GM12864 (cell line): ENCODE results near the gene MAGEA1.

Experiments
- DNase-seq: peaks from one replicate; pipeline ENCODE4 v3.0.0-alpha.2; 2011; ENCODE audit warnings: low read depth
- H3K4me3 ChIP-seq: 2 replicates; pipeline ENCODE4 v1.5.1; 2011; ENCODE audit warnings: mild to moderate bottlenecking, low read depth, low read length, control low read depth
- TF ChIP-seq, protein P1 (sequence below): IDR thresholded peaks from 2 replicates; pipeline ENCODE4 v1.5.1; 2011; ENCODE audit warnings: low read depth, mild to moderate bottlenecking, moderate library complexity, low read length, control low read depth, inconsistent platforms; ENCODE audit errors: missing control alignments

The MAGEA1 gene

DNA sequence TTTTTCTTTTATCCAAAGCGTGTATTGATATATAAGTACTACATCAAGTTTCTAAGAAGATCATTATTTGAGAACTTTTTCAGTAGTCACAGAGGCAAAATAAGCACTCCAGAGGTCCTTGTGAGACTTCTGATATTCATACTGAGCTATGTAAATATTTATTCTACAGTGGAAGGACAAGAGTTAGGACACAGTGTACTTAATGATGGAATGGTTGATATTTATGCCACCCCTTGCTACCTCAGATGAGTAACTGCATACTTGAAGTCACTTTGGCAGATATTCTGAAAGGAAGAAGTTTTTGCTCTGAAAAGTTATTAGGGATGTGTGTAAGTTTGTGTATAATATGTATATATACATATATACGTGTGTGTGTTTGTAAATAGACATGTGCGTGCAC is 30.3 kb downstream of the MAGEA1 start:
- TF ChIP-seq, protein P1, sequence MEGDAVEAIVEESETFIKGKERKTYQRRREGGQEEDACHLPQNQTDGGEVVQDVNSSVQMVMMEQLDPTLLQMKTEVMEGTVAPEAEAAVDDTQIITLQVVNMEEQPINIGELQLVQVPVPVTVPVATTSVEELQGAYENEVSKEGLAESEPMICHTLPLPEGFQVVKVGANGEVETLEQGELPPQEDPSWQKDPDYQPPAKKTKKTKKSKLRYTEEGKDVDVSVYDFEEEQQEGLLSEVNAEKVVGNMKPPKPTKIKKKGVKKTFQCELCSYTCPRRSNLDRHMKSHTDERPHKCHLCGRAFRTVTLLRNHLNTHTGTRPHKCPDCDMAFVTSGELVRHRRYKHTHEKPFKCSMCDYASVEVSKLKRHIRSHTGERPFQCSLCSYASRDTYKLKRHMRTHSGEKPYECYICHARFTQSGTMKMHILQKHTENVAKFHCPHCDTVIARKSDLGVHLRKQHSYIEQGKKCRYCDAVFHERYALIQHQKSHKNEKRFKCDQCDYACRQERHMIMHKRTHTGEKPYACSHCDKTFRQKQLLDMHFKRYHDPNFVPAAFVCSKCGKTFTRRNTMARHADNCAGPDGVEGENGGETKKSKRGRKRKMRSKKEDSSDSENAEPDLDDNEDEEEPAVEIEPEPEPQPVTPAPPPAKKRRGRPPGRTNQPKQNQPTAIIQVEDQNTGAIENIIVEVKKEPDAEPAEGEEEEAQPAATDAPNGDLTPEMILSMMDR, result no peak
- DNase-seq, result no peak
- H3K4me3 ChIP-seq, result no peak overlapping the region

DNA sequence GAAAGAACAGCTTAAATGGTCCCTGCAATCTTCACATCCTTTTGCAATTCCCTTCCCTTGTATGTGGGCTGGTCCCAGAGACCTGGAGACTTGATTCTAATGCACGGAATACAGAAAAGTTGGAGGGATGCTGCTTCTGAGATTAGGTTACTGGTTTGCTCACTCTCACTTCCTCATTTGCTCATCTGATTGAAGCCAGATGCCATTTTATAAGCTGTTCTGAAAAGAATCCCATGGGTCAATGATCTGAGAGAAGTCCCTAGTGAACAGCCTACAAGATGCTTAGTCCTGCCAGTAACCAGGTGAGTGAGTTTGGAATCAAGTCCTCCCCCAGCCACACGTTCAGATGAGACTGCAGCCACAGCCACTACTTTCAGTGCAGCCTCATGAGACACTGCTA is 35.9 kb downstream of the MAGEA1 start:
- DNase-seq, result no peak
- TF ChIP-seq, protein P1, result no peak
- no peak overlapping the region for H3K4me3 ChIP-seq

DNA sequence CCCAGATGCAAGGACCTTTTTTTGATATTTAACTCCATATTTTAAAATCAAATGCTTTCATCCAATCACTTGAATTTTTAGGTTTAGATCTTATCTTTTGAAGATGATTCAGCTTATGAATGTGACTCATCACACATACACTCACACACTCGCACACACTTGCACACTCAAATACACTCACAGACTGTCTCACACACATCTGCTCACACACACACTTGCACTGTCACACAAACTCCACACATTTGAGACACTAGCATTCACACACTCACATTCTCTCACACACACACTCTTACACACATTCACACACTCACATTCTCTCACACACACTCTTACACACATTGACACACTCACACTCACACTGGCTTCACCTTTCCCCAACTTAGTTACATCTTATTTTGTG is 37.8 kb downstream of the MAGEA1 start:
- H3K4me3 ChIP-seq, result no peak overlapping the region
- TF ChIP-seq, protein P1, result no peak
- DNase-seq, result no peak

DNA sequence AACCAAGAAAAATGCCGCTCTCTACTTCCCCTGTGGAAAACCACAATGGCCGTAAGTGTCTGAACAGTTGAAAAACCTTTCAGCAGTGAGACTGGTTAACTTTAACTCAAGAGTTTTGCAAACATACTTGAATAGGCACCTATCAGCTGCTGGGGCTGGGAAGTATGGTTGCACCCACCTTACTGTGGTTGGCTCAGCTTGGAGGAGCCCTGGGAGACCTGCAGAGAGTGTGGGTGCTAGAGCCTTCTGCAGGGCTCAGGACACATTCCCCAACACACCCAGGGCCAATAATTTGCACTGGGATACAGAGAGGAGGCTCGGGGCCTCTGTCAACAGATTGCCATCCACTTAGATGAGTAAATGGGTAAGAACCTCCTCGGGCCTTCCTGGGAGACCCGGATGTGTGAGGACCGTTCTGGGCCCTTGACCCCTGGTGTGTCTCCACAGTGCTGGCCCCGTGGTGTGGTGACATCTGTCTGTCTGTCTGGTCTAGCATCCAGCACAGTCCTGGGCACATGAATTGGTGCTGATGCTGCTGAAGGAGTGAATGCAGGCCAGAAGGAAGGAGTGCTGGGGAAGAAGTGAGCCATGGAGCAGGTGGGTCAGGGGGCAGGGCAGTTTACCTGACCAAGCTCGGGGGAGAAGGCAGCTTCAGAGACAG is 46.5 kb downstream of the MAGEA1 start:
- TF ChIP-seq, protein P1, result no peak
- H3K4me3 ChIP-seq, result no peak overlapping the region
- no peak for DNase-seq

DNA sequence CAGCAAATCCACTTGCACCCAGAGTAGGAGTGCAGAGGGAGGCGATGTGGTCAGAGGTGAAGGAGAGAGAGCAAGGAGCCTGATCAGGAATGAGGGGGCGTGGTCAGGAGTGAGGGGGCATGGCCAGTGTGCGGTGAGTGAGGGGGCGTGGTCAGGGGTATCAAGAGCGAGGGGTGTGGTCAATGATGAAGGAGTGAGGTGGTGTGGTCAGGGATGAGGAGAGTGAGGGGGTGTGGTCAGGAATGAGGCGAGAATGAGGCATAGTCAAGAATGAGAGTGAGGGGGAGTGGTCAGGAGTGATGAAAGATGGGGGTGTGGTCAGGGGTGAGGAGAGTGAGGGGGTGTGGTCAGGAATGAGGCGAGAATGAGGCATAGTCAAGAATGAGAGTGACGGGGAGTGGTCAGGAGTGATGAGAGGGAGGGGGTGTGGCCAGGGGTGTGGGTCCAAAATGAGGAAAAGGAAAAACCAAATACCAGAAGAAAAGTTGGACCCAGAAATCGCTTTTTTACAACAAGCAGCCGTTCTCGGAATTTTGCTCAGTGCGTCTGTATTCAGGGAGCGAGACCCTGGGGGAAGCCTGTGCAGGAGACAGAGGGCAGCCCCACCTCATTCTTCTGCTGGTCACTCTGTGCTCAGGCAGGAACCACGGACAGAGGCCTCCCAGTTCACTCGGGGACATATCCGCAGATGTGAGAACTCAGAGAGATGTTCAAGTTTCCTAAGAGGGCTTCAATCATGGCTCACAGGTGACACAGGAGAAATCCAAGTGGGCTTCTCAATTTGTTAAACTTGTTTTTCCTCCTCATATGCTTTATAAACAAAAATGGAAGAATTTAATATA is 47.5 kb downstream of the MAGEA1 start:
- TF ChIP-seq, protein P1, result no peak
- DNase-seq, result no peak
- H3K4me3 ChIP-seq, result no peak overlapping the region
